HepG2 (cell line): Measurements from ENCODE around the gene KCNH1. TPM values are rescaled to one million over a fixed set of nuclear protein-coding genes. Genes with fewer than 3 reads are reported as not detected.

Experiments used
- ATAC-seq: fragments of 200-7000 bp; cut with Tn5 transposase; 3 replicates; pipeline ENCODE4 v1.9.1; 2020; ENCODE audit warnings: mild to moderate bottlenecking, moderate library complexity
- BruUV-seq: library from RNA; stranded (reverse); fragments of 400-500 nt; replicated peaks from 2 replicates; lab custom pipeline; 2021; lab: Mats Ljungman, UMichigan
- CTCF ChIA-PET: fragments of 300-600 bp; formaldehyde crosslinking; extraction: SDS; loops from one replicate; lab custom pipeline; 2021; ENCODE audit warnings: low total read pairs, inconsistent platforms, low intra/inter-chr PET ratio; lab: Yijun Ruan, JAX
- POLR2A ChIA-PET: fragments of 350-600 bp; sonication (Branson Sonifier 250); formaldehyde crosslinking; loops from one replicate; lab custom pipeline; 2020; ENCODE audit warnings: antibody characterized with exemption, inconsistent platforms; lab: Yijun Ruan, JAX
- DNase-seq: peaks from one replicate; pipeline ENCODE4 v3.0.0-alpha.2; 2015; ENCODE audit warnings: low spot score
- FAIRE-seq: peaks from 3 replicates; lab custom pipeline; 2011; peaks lifted over from hg19 to GRCh38; lab: Jason Lieb, UNC
- H2AFZ ChIP-seq: one replicate; pipeline ENCODE4 v1.6.1; 2011; ENCODE audit warnings: low read length, inconsistent platforms
- H3K27ac ChIP-seq: fragments of 300-600 bp; 3 replicates; pipeline ENCODE4 v1.8.0; 2011; ENCODE audit warnings: mixed run types, mild to moderate bottlenecking, mixed read lengths, low read length, inconsistent platforms; ENCODE audit not compliant: insufficient read depth; ENCODE audit errors: extremely low read length
- H3K27me3 ChIP-seq, 2 experiments: fragments of 200-600 bp in 1 of 2; 2 replicates in 1 of 2; 3 replicates in 1 of 2; pipeline versions ENCODE4 v1.6.0 to v1.8.0; 2011; ENCODE audit warnings: low read length in 2 of 2, mild to moderate bottlenecking in 2 of 2, moderate library complexity in 2 of 2, inconsistent platforms in 1 of 2; ENCODE audit not compliant: insufficient read depth in 2 of 2, control insufficient read depth in 1 of 2
- H3K36me3 ChIP-seq, 2 experiments: fragments of 200-600 bp in 1 of 2; replicated peaks in 1 of 2; 2 replicates in 1 of 2; 3 replicates in 1 of 2; pipeline versions ENCODE4 v1.5.1 to v1.8.0; 2011; ENCODE audit warnings: low read length in 2 of 2, inconsistent platforms in 1 of 2; ENCODE audit not compliant: insufficient read depth in 2 of 2, control insufficient read depth in 1 of 2
- H3K4me1 ChIP-seq: 2 replicates; pipeline ENCODE4 v1.5.1; 2012; ENCODE audit warnings: low read length, inconsistent platforms; ENCODE audit not compliant: insufficient read depth
- H3K4me2 ChIP-seq: 2 replicates; pipeline ENCODE4 v1.6.0; 2011; ENCODE audit warnings: low read depth, low read length, inconsistent platforms
- H3K4me3 ChIP-seq, 3 experiments: fragments of 200-600 bp in 1 of 3; sonication (generic), shearing (Covaris generic) in 1 of 3; replicated peaks in 1 of 3; 2 replicates each; pipeline ENCODE4 v1.5.1; 2011 to 2016; ENCODE audit warnings: low read length in 3 of 3, inconsistent platforms in 2 of 3, low read depth in 2 of 3, mild to moderate bottlenecking in 2 of 3, control low read depth in 1 of 3, mixed read lengths in 1 of 3; ENCODE audit not compliant: insufficient read depth in 1 of 3
- H3K79me2 ChIP-seq: one replicate; pipeline ENCODE4 v1.6.1; 2011; ENCODE audit warnings: low read length, inconsistent platforms; ENCODE audit not compliant: insufficient read depth
- H3K9ac ChIP-seq: 2 replicates; pipeline ENCODE4 v1.6.0; 2011; ENCODE audit warnings: mild to moderate bottlenecking, low read depth, low read length, inconsistent platforms; ENCODE audit not compliant: insufficient read depth
- H3K9me3 ChIP-seq: 2 replicates; pipeline ENCODE4 v1.5.1; 2012; ENCODE audit warnings: mild to moderate bottlenecking, low read length
- H4K20me1 ChIP-seq: 2 replicates; pipeline ENCODE4 v1.6.0; 2011; ENCODE audit warnings: inconsistent platforms, mild to moderate bottlenecking, low read length, moderate library complexity; ENCODE audit not compliant: insufficient read depth
- ATF3 ChIP-seq: sonication (generic); formaldehyde crosslinking; IDR thresholded peaks from 2 replicates; pipeline ENCODE4 v1.4.0; 2020; ENCODE audit warnings: missing genetic modification reagents
- NCOA5 ChIP-seq: sonication (generic); formaldehyde crosslinking; IDR thresholded peaks from 2 replicates; pipeline ENCODE4 v1.4.0; 2020; ENCODE audit warnings: missing genetic modification reagents
- ZBTB21 ChIP-seq: sonication (generic); formaldehyde crosslinking; IDR thresholded peaks from 2 replicates; pipeline ENCODE4 v1.4.0; 2020; ENCODE audit warnings: missing genetic modification reagents
- ZBTB3 ChIP-seq: sonication (generic); formaldehyde crosslinking; IDR thresholded peaks from 2 replicates; pipeline ENCODE4 v1.4.0; 2020; ENCODE audit warnings: low read depth, mild to moderate bottlenecking, moderate library complexity, missing genetic modification reagents, borderline replicate concordance
- WGBS: methylation state at CpG from one replicate; pipeline ENCODE4 v1.1.6; 2017; ENCODE audit warnings: low lambda C conversion rate; 5-methylcytosine and 5-hydroxymethylcytosine counted together
- in situ Hi-C: cut with HindIII; loops from 2 replicates; pipeline ENCODE4 v1.10.0; 2017; ENCODE audit warnings: low pct_unique_long_range_greater_than_20kb; ENCODE audit not compliant: extremely low pct_ligation_motif_present
- intact Hi-C: fragments of 100-400 bp; cut with micrococcal nuclease; formaldehyde crosslinking; loops from one replicate; pipeline ENCODE4 v1.10.0; 2022; ENCODE audit not compliant: unreplicated experiment
- polyA plus RNA-seq, 8 experiments: library from polyadenylated mRNA; depleted of rRNA in 3 of 8; stranded (reverse) in 7 of 8; unstranded in 1 of 8; fragments of >200 nt; fragmentation: Illumina TruSeq in 4 of 8; extraction: Trizol in 4 of 8; gene quantifications; 2 replicates each; pipeline versions ENCODE4 v1.2.1 to v1.2.3, GENCODE V29; 2011 to 2016; ENCODE audit warnings: low read depth in 4 of 8, missing spikeins in 1 of 8, mixed read lengths in 1 of 8; ENCODE audit not compliant: insufficient read depth in 1 of 8
- total RNA-seq, 5 experiments: library from RNA; depleted of rRNA; stranded (reverse); fragments of >200 nt; fragmentation: Illumina TruSeq; extraction: Trizol; gene quantifications; 2 replicates each; pipeline ENCODE4 v1.2.3, GENCODE V29; 2016; ENCODE audit warnings: low read depth in 1 of 5
- TF ChIP-seq, protein P1 (sequence below): sonication (generic); formaldehyde crosslinking; IDR thresholded peaks from 2 replicates; pipeline ENCODE4 v1.4.0; 2020; ENCODE audit warnings: mild to moderate bottlenecking, missing genetic modification reagents
- TF ChIP-seq, protein P2 (sequence below): sonication (generic); formaldehyde crosslinking; IDR thresholded peaks from 2 replicates; pipeline ENCODE4 v1.5.1; 2020; ENCODE audit warnings: missing genetic modification reagents, mild to moderate bottlenecking, borderline replicate concordance

KCNH1 gene
- total and polyA plus RNA-seq, 2 of the 13 experiments (the other 11 are each of a cell fraction or from before 2014, with no cell fraction given) = not detected

GRCh38 chr1:210910020-210910575, 223.8 kb downstream of the KCNH1 start (continued):
- TF ChIP-seq, protein P1, sequence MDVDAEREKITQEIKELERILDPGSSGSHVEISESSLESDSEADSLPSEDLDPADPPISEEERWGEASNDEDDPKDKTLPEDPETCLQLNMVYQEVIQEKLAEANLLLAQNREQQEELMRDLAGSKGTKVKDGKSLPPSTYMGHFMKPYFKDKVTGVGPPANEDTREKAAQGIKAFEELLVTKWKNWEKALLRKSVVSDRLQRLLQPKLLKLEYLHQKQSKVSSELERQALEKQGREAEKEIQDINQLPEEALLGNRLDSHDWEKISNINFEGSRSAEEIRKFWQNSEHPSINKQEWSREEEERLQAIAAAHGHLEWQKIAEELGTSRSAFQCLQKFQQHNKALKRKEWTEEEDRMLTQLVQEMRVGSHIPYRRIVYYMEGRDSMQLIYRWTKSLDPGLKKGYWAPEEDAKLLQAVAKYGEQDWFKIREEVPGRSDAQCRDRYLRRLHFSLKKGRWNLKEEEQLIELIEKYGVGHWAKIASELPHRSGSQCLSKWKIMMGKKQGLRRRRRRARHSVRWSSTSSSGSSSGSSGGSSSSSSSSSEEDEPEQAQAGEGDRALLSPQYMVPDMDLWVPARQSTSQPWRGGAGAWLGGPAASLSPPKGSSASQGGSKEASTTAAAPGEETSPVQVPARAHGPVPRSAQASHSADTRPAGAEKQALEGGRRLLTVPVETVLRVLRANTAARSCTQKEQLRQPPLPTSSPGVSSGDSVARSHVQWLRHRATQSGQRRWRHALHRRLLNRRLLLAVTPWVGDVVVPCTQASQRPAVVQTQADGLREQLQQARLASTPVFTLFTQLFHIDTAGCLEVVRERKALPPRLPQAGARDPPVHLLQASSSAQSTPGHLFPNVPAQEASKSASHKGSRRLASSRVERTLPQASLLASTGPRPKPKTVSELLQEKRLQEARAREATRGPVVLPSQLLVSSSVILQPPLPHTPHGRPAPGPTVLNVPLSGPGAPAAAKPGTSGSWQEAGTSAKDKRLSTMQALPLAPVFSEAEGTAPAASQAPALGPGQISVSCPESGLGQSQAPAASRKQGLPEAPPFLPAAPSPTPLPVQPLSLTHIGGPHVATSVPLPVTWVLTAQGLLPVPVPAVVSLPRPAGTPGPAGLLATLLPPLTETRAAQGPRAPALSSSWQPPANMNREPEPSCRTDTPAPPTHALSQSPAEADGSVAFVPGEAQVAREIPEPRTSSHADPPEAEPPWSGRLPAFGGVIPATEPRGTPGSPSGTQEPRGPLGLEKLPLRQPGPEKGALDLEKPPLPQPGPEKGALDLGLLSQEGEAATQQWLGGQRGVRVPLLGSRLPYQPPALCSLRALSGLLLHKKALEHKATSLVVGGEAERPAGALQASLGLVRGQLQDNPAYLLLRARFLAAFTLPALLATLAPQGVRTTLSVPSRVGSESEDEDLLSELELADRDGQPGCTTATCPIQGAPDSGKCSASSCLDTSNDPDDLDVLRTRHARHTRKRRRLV (CRISPR knock-in tag) = no peak
- TF ChIP-seq ZBTB21 (CRISPR knock-in tag) = no peak

DNA sequence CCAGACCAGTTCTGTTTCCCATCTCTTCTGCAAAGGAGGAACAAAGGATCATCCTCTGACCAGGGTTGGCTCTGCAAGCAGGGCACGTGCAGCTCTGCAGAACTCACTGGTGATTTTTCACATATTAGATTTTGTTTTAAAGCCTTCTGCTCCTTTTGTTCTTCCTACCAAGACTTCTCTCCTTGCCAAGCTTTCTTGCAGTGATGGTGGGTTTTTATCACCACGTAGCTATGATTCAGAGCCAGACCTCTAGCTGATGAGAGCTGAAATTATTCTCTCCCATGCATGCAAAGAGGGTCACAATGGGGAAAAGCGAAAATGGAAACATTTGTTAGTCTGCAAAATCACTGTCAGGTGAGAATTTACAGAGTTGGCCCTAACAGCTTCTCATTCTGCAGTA, 225.2 kb downstream of the KCNH1 start:
- TF ChIP-seq NCOA5 (CRISPR knock-in tag) = no peak
- TF ChIP-seq, protein P2, sequence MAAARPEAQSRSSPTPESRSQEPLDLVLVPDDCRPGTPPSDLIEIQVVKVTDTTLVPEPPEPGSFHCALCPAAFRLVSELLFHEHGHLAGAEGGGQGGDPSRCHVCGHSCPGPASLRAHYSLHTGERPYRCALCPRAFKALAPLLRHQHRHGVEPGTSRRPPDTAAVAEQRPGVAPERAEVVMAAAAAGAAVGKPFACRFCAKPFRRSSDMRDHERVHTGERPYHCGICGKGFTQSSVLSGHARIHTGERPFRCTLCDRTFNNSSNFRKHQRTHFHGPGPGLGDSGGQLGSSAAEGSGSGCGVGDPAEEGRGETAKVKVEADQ (CRISPR knock-in tag) = no peak
- TF ChIP-seq ZBTB3 (CRISPR knock-in tag) = no peak
- no peak for TF ChIP-seq ATF3 (CRISPR knock-in tag)
- Histone ChIP-seq H4K20me1 (no peaks in the 10 kb centered on the region), H3K27me3 (no peaks in the 10 kb centered on the region; a peak in 1 of 5 replicates), H3K9ac (no peak overlapping the region), H3K4me2 (no peak overlapping the region), H2AFZ (no peak overlapping the region), H3K79me2 (no peaks in the 10 kb centered on the region), H3K27ac (no peak overlapping the region), H3K4me3 (no peak overlapping the region), H3K4me1 (no peaks in the 10 kb centered on the region), H3K36me3 (no peaks in the 10 kb centered on the region), H3K9me3 (no peaks in the 10 kb centered on the region)
- FAIRE-seq (no peak), DNase-seq (no peak), ATAC-seq (no peak)
- in situ Hi-C loops (no loop called here), intact Hi-C loops (no loop called here)
- ChIA-PET CTCF (no interaction called here), POLR2A (no interaction called here)
- WGBS = 0% methylated on average over 3 of the region's 3 CpGs
- BruUV-seq = no TSS peak
